Measurements from ENCODE around the gene SERTAD1.

- TF ChIP-seq, protein P1, sequence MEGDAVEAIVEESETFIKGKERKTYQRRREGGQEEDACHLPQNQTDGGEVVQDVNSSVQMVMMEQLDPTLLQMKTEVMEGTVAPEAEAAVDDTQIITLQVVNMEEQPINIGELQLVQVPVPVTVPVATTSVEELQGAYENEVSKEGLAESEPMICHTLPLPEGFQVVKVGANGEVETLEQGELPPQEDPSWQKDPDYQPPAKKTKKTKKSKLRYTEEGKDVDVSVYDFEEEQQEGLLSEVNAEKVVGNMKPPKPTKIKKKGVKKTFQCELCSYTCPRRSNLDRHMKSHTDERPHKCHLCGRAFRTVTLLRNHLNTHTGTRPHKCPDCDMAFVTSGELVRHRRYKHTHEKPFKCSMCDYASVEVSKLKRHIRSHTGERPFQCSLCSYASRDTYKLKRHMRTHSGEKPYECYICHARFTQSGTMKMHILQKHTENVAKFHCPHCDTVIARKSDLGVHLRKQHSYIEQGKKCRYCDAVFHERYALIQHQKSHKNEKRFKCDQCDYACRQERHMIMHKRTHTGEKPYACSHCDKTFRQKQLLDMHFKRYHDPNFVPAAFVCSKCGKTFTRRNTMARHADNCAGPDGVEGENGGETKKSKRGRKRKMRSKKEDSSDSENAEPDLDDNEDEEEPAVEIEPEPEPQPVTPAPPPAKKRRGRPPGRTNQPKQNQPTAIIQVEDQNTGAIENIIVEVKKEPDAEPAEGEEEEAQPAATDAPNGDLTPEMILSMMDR (IDR thresholded peaks at IDR 0.05; ENCODE audit: low read depth, low read length, poor library complexity, severe bottlenecking), result no peak
- no peak for TF ChIP-seq EZH2phosphoT487 (IDR thresholded peaks at IDR 0.05; ENCODE audit: borderline replicate concordance, low read length)
These were observed 32.3 kb upstream of the SERTAD1 start for GRCh38 chr19:40457953-40458596.

All from DOHH2 (cell line).